ENCODE data around the gene AUP1.

GRCh38 chr2:74536166-74536950, 6.9 kb upstream of the AUP1 start:
- TF ChIP-seq NFYB (IDR thresholded peaks at IDR 0.05; ENCODE audit: insufficient read depth, low read depth, low read length) (no peak), SP1 (IDR thresholded peaks at IDR 0.05; ENCODE audit: low read depth, low read length) (no peak), CTCF (IDR thresholded peaks at IDR 0.05 in 2 of 3, conservative IDR thresholded peaks at IDR 0.05 in 1 of 3; ENCODE audit: control insufficient read depth in 2 of 3, extremely low read depth in 1 of 3, insufficient read depth in 1 of 3, low read depth in 3 of 3, low read length in 3 of 3) (no peak), POLR2AphosphoS5 (IDR thresholded peaks at IDR 0.05; ENCODE audit: low read length) (no peak), PBX3 (IDR thresholded peaks at IDR 0.05; ENCODE audit: insufficient replicate concordance, low read depth, low read length) (no peak), EP300 (IDR thresholded peaks at IDR 0.05; ENCODE audit: borderline replicate concordance in 1 of 2, control insufficient read depth in 1 of 2, low read depth in 2 of 2, low read length in 2 of 2) (no peak), NFIC (IDR thresholded peaks at IDR 0.05; ENCODE audit: low read depth, low read length) (no peak), BCL3 (IDR thresholded peaks at IDR 0.05; ENCODE audit: borderline replicate concordance, insufficient read depth, low read depth, low read length, poor library complexity, severe bottlenecking) (no peak), CBX5 (IDR thresholded peaks at IDR 0.05; ENCODE audit: low read depth) (no peak), EZH2 (IDR thresholded peaks at IDR 0.05; ENCODE audit: borderline replicate concordance, control insufficient read depth, low read depth, low read length) (no peak)

Measured in GM12878 (cell line).